GM19351 (cell line): ENCODE measurements around the gene HDAC5.
"Not testable (repeated sequence)": the region's sequence is repeated elsewhere in the genome, so short reads cannot be mapped to it uniquely, and the experiment has no call there.

Experiments used
- ATAC-seq: cut with Tn5 transposase; IDR thresholded peaks from one replicate; pipeline ENCODE4 v1.9.1; 2021; ENCODE audit warnings: mild to moderate bottlenecking, moderate library complexity; ENCODE audit not compliant: unreplicated experiment

The HDAC5 gene

GRCh38 chr17:44112284-44113280 lies 10.9 kb downstream of the HDAC5 start:
- no peak for ATAC-seq

DNA sequence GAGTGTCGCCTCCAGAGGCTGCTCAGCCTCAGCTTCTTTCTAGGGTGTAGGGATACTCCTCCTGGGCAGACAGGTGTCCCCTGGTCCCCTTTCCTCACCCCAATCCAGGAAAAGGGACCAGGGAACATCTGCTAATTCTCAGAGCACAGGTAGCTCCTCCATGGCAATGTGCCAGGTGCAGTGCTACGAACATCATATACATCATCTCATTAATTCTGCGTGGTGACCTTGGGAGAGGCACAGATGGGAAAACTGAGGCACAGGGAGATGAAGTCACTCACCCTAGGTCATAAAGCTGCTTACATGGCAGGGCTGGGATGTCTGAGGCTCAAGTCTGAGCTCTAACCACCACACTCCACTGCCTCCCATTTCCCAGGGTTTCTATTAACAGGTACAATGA lies 11.7 kb downstream of the HDAC5 start:
- ATAC-seq, result no peak

- no peak for ATAC-seq
These were observed 12.4 kb downstream of the HDAC5 start for GRCh38 chr17:44110823-44111633.

DNA sequence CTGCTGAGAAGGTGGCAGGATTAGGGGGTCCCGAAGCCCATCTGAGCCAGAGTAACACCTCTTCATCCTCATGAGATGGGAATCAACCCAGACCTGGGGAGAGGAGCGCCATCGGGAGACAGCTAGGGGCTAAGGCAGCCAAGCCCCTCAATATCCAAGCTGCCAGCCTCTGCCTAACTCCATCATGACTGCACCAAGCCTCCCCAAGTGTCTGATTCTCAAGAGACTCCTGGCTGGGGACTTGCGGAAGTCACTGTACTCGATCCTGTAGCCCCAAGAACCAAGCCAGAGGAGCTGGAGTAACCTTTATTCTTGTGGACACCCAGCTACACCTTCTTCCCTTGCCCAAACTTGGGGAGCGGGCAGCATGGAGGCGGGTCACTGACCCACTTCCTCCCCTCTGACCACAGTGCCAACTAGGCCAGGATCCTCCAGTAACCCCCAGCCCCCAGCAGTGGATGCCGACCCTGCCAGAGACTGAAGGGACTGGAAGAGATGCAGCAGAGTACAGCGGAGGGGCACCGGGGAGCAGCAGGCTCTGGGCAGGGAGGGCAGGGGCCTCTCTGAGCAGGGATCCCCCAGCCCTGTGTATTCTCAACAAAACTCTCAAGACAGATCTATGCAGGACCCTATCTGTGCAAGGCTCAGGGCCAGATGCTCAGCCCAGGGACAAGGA lies 13.3 kb downstream of the HDAC5 start:
- ATAC-seq, result no peak

GRCh38 chr17:44109312-44109630 lies 14.2 kb downstream of the HDAC5 start:
- ATAC-seq, result no peak

DNA sequence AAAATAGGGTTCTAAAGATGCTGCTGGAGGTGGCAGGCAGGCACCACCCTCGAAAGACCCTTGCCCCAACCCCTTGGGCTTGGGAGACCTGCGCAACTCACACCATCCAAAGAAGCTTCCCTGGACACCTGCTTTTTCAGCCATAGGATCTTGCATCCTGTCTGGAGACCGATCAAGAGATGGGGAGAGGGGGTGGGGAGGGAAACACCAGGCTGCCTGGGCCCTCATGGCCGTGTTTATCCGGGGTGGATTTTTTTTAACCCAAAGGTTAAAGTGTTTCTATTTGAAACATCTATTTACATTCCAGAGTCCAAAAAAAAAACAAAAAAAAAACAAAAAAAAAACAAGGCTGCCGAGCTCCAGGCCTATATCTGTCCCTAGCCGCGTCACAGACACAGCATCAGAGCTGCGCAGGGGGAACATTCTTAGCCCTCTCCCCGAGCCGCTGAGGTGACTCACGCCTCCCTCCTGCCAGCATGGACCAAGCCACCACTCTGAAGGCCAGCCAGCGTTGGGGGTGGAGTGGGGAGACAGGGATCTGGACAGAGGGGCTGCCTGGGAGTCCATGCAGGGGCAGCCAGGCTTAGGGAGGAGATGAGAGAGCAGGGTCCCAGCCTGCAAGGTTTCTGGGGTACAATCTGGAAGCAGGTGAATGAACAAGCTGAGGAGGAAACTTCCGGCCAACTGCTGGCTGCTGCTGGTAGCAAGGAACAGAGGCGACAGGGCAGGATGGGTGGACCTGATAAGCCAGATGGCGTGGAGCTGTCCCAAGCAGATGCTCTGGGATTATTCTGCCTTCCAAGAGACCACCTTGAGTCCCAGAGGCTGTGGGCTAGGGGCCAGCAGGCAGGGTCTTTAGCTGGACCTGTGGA lies 14.8 kb downstream of the HDAC5 start:
- no peak for ATAC-seq

DNA sequence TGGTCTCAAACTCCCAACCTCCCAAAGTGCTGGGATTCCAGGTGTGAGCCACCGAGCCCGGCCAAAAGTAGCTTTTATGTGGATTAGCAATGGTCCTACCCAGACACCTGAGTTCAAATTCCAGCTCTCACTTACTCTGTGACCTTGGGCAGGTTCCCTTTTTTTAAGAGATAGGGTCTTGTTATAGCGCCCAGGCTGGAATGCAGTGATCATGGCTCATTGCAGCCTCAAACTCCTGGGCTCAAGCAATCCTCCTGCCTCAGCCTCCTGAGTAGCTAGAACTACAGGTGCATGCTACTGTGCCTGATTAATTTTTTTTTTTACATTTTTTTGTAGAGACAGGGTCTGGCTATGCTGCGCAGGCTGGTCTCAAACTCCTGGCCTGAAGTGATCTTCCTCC lies 16.6 kb downstream of the HDAC5 start:
- ATAC-seq, result no peak

- ATAC-seq, result no peak
These were observed 17.5 kb downstream of the HDAC5 start for GRCh38 chr17:44105941-44106340.

DNA sequence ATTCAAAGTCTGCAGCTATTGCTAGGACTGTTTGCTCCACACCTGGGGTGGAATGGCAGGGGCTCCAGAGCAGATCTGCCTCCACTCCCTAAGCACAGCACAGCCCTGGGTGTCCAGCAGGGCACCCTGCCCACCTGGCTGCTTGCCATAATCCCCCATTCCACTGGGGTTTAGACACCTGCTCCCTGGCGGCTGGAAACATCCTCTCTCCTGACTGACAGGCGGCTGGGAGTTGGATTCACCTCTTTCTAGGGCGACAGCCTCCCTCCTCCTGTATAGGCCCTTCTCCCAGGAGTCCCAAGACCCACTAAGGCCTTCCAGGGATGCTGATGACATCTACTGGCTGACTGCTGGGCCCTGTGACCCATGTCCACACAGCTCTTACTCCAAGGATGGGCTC lies 18.0 kb downstream of the HDAC5 start:
- ATAC-seq, result no peak

GRCh38 chr17:44102849-44103622 lies 20.4 kb downstream of the HDAC5 start:
- ATAC-seq, result no peak

- not testable (repeated sequence) for ATAC-seq
These were observed 21.6 kb downstream of the HDAC5 start for GRCh38 chr17:44101858-44102257.

- no peak for ATAC-seq
These were observed 26.1 kb downstream of the HDAC5 start for GRCh38 chr17:44097110-44097958.

- ATAC-seq, result no peak
These were observed 27.6 kb downstream of the HDAC5 start for GRCh38 chr17:44095647-44096496.

DNA sequence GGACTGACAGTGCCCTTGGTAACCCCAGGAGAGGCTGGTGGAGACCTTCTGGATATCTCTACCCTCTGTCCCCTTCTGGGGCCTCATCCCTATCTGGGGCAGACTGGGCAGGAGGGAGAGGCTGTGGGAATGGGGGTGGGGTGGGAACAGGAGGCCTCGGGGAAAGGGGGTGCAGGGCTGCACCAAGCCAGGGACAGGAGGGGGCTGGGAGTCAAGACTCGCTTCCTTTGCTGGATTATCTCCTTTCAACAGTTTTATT lies 28.1 kb downstream of the HDAC5 start:
- no peak for ATAC-seq

DNA sequence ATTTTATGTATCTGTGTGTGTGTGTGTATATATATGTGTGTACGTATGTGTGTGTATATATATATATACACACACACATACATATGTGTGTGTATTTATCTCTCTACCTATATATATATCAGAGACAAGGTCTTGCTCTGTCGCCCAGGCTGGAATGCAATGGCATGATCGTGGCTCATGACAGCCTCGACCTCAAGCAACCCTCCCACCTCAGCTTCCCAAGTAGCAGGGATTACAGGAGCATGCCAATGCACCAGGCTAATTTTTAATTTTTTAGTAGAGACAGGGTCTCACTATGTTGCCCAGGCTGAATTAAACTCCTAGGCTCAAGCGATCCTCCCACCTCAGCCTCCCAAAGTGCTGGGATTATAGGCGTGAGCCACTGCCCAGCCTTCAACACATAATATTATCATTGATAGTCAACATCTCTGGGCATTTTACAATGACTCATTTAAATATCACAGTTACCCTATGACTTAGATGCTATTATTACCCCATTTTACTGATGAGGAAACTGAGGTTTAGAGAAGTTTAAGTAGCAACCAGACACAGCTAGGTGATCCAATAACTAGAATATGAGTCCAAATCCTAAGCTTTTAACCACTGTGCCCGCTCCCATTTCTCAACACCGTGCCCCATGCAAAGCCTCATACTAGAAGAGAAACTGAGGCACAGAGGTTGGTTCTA lies 28.6 kb downstream of the HDAC5 start:
- no peak for ATAC-seq

DNA sequence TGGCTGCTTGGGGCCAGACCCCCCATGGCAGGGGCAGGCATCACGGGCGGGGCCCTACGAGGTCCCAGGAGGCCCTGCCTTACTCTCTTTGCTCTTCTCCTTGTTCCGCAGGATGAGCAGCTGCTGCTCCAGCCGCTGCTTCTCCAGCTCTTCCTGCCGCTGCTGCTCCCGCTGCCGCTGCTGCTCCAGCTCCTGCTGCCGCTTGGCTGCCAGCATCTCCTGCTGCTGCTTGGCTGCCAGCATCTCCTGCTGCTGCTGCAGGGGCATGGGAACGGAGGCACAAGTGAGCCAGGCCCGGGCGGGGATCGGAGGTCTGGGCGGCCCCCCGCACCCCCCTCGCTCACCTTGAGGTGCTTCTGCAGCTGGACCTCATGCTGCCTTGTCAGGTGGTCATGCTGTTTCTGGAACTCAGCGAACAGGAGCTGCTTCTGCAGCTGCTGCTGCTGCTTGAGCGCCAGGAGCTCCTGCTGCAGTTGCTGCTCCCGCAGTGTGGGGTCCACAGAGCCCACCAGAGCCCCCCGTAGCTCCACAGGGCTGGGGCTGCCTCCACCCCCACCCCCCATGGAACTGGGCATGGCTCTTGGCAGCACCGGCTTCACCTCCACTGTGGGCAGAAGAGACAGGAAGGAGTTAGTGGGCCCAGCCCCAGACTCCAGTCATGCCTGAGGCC lies 30.1 kb downstream of the HDAC5 start:
- no peak for ATAC-seq

- ATAC-seq, result no peak
These were observed 31.4 kb downstream of the HDAC5 start for GRCh38 chr17:44092051-44092450.
